Measurements from ENCODE around the gene SHPK. TPM values are rescaled to one million over a fixed set of nuclear protein-coding genes. Genes with fewer than 3 reads are reported as not detected.

The SHPK gene
- total RNA-seq, 3 donors from 2014 or later = 9.5 to 17.4 (median 16.4) TPM

- TF ChIP-seq POLR2AphosphoS5 (IDR thresholded peaks at IDR 0.05) = no peak
- no peak for TF ChIP-seq CTCF (IDR thresholded peaks at IDR 0.05)
- TF ChIP-seq POLR2A (IDR thresholded peaks at IDR 0.05) = no peak
- no peaks in the 10 kb centered on the region for H3K9me3 ChIP-seq
These were observed 38.0 kb downstream of the SHPK start for GRCh38 chr17:3598078-3598477.

GRCh38 chr17:3596804-3597464 is 39.1 kb downstream of the SHPK start:
- Histone ChIP-seq H3K27me3 (no peaks in the 10 kb centered on the region), H3K27ac (no peak overlapping the region), H3K4me3 (no peak overlapping the region), H3K36me3 (no peaks in the 10 kb centered on the region), H3K9me3 (no peaks in the 10 kb centered on the region), H3K4me1 (no peaks in the 10 kb centered on the region)
- intact Hi-C loops (cut with DNase I; ENCODE audit: low total_unique reads) = no loop called here
- TF ChIP-seq CTCF (IDR thresholded peaks at IDR 0.05) (no peak), POLR2AphosphoS5 (IDR thresholded peaks at IDR 0.05) (no peak), POLR2A (IDR thresholded peaks at IDR 0.05) (no peak)
- DNase-seq (ENCODE audit: low spot score in 2 of 2) = no peak

More at GRCh38 chr17:3598078-3598477, 38.0 kb downstream of the SHPK start:
- H3K27ac ChIP-seq = no peak overlapping the region
- no peaks in the 10 kb centered on the region for H3K4me1 ChIP-seq
- no peak for DNase-seq (ENCODE audit: low spot score in 2 of 2)
- H3K4me3 ChIP-seq = no peak overlapping the region
- H3K36me3 ChIP-seq = no peaks in the 10 kb centered on the region
- H3K27me3 ChIP-seq = no peaks in the 10 kb centered on the region
- intact Hi-C loops (cut with DNase I; ENCODE audit: low total_unique reads) = no loop called here

DNA sequence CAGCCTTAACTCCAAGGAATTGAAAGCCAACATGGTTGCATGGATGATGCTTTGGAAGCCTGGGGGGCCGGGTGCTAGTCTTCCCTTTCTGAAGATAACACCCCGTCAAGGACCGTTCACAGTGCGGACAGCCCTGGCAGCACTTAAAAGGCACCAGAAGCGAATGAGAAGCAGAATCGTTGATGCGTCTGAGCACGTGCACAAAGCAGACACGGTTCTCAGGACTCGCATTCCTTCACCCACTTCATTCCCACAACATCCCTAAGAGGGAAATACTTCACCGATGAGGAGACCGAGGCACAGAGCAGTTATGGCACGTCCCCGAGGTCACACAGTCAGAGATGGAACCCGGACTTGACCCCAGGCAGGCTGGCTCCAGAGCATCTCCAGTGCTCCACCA is 41.1 kb downstream of the SHPK start:
- H3K36me3 ChIP-seq = no peaks in the 10 kb centered on the region
- no peaks in the 10 kb centered on the region for H3K9me3 ChIP-seq
- no peaks in the 10 kb centered on the region for H3K27me3 ChIP-seq
- intact Hi-C loops (cut with DNase I; ENCODE audit: low total_unique reads) = no loop called here
- no peaks in the 10 kb centered on the region for H3K4me1 ChIP-seq
- no peak overlapping the region for H3K4me3 ChIP-seq
- no peak for DNase-seq (ENCODE audit: low spot score in 2 of 2)
- H3K27ac ChIP-seq = peak overlapping the region in 1 of 2 donors; percentile 7
- TF ChIP-seq POLR2AphosphoS5 (IDR thresholded peaks at IDR 0.05) = no peak
- no peak for TF ChIP-seq CTCF (IDR thresholded peaks at IDR 0.05)
- TF ChIP-seq POLR2A (IDR thresholded peaks at IDR 0.05) = no peak

GRCh38 chr17:3594051-3594800 is 41.8 kb downstream of the SHPK start:
- intact Hi-C loops (cut with DNase I; ENCODE audit: low total_unique reads) = no loop called here
- Histone ChIP-seq H3K4me3 (no peak overlapping the region), H3K4me1 (no peaks in the 10 kb centered on the region), H3K9me3 (no peaks in the 10 kb centered on the region), H3K36me3 (no peaks in the 10 kb centered on the region), H3K27ac (peak overlapping the region in 1 of 2 donors; percentile 7), H3K27me3 (no peaks in the 10 kb centered on the region)
- DNase-seq (ENCODE audit: low spot score in 2 of 2) = no peak
- TF ChIP-seq POLR2A (IDR thresholded peaks at IDR 0.05) = no peak
- no peak for TF ChIP-seq CTCF (IDR thresholded peaks at IDR 0.05)

DNA sequence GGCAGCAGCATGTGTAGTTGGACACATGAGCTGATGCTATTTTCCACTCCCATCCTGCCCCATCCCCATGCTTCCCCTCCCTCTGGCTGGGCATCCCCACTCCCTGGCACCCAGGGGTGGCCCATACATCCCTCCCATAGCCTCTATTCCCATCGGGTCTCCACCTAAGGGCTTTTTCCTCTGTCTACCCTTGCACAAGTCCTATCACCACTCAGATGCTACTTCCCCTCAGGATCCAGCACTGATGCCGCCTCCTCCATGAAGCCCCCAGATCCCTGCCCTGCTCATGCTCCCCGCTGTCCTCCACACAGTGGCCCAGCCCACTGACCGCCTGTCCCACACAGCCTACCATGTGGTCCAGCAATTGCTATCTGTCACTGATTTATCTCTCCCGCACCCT is 42.7 kb downstream of the SHPK start:
- no peak for DNase-seq (ENCODE audit: low spot score in 2 of 2)
- H3K27ac ChIP-seq = no peak overlapping the region
- H3K9me3 ChIP-seq = no peaks in the 10 kb centered on the region
- no peaks in the 10 kb centered on the region for H3K4me1 ChIP-seq
- no peaks in the 10 kb centered on the region for H3K36me3 ChIP-seq
- H3K27me3 ChIP-seq = no peaks in the 10 kb centered on the region
- H3K4me3 ChIP-seq = no peak overlapping the region
- TF ChIP-seq POLR2AphosphoS5 (IDR thresholded peaks at IDR 0.05) = no peak
- no peak for TF ChIP-seq CTCF (IDR thresholded peaks at IDR 0.05)
- TF ChIP-seq POLR2A (IDR thresholded peaks at IDR 0.05) = no peak
- intact Hi-C loops (cut with DNase I; ENCODE audit: low total_unique reads) = no loop called here
